WI38 (cell line): ENCODE results near the gene FRMD6.
"Not testable (repeated sequence)": the region's sequence is repeated elsewhere in the genome, so short reads cannot be mapped to it uniquely, and the experiment has no call there.

Experiments
- H3K4me3 ChIP-seq: 2 replicates; pipeline ENCODE4 v1.5.1; 2011; ENCODE audit warnings: low read depth, mild to moderate bottlenecking, control low read depth, low read length
- CTCF ChIP-seq: IDR thresholded peaks from 2 replicates; pipeline ENCODE4 v1.5.1; 2012; ENCODE audit warnings: low read depth, mild to moderate bottlenecking, control low read depth, low read length

Gene FRMD6

GRCh38 chr14:51627313-51627712, 24.4 kb upstream of the FRMD6 start:
- TF ChIP-seq CTCF: no peak
- H3K4me3 ChIP-seq: no peak overlapping the region

DNA sequence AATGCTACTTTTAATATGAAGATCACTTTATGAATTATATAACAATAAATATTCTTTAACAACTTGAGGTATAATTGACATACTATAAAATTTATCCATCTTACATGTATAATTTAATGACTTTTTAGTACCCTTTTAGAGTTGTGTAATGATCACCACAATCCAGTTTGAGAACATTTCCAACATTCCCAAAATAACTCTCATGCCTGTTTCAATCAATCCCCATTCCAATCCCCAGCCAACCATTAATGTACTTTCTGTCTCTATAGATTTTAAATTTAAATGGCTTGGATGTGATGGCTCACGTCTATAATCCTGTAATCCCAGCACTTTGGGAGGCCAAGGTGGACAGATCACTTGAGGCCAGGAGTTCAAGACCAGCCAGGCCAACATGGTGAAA, 23.5 kb upstream of the FRMD6 start:
- H3K4me3 ChIP-seq: no peak overlapping the region
- no peak for TF ChIP-seq CTCF

DNA sequence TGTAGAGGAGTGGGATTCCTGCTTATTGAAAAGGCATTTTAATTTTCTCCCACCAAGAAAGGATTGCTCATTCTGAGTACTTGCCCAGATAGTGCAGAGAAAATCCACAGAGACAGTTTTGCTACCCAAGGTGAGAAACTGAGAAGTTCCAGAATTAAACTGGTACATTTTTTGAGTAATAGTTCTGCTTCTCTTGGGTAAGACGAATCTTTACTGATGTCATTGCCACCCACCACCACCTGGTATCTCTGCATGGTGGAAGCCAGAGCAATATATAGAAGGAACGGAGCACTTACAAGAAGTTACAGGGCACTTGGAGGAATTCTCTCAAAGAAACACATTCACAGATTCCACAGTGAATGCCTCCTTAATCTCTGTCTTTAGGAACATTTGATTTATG, 20.7 kb upstream of the FRMD6 start:
- no peak for TF ChIP-seq CTCF
- H3K4me3 ChIP-seq: no peak overlapping the region

- not testable (repeated sequence) for H3K4me3 ChIP-seq
Observed at GRCh38 chr14:51633298-51633697, 18.4 kb upstream of the FRMD6 start.

DNA sequence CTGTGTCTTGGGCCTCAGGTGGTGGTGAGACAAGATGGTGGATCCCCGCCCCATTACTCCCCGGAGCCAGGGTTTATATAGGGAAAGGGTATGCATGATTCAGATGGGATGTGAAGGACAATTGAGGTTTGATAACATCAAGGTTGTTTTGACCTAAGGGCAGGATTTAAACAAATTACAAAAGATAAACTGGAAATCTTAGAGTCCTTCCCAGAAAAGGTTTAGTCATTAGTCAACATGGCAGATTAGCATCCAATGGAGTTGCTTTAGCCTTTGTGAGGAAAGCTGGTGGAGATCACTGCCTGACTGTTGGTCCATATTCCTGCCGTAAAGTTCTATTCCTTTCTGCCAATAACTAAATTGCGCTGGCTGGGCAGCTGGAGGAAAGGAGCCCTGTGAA, 15.6 kb upstream of the FRMD6 start:
- no peak overlapping the region for H3K4me3 ChIP-seq
- no peak for TF ChIP-seq CTCF

GRCh38 chr14:51638071-51638944, 13.4 kb upstream of the FRMD6 start:
- no peak for TF ChIP-seq CTCF
- no peak overlapping the region for H3K4me3 ChIP-seq

DNA sequence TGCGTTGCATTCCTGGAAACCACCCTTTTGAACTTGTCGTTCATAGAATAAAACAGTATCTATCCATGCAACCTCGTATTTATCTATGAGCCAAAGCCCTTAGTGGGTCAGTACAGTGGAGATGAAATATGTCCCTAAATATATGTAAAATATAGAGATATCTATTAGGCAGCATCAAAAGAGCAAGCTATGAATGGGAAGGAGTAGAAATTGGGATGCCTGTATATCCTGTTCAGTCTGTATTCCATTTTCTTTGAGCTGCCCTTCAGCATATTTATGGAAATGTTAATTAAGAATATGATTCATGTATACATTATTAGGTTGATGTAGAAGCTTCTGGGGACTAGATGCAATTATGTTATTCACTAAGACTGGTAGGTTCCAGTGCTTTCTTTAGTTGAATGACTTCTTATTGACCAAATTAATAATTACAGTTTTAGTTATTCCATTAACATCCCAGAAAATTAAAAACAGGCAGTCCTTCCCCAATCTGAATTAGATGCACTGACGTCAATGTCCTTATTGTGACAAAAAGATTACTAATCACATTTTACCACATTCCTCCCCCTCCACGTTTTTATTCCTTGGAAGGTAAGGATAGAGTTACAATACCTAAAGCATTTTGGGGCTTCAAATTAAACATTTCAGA, 11.9 kb upstream of the FRMD6 start:
- TF ChIP-seq CTCF: no peak
- no peak overlapping the region for H3K4me3 ChIP-seq
